Astrocyte of the spinal cord (primary cell): Measurements from ENCODE around the gene MOCS1.

Source experiments
- DNase-seq: peaks from one replicate; pipeline ENCODE4 v3.0.0; 2011; ENCODE audit warnings: low read depth, low spot score
- H3K4me3 ChIP-seq: 2 replicates; pipeline ENCODE4 v1.5.1; 2011; ENCODE audit warnings: low read depth, mild to moderate bottlenecking, low read length, moderate library complexity
- CTCF ChIP-seq: IDR thresholded peaks from 2 replicates; pipeline ENCODE4 v1.5.1; 2012; ENCODE audit warnings: low read depth, mild to moderate bottlenecking, low read length, inconsistent platforms
- in situ Hi-C: cut with HindIII; loops from 2 replicates; pipeline ENCODE4 v1.10.0; 2017; ENCODE audit warnings: low sequenced_read_pairs

The MOCS1 gene

DNA sequence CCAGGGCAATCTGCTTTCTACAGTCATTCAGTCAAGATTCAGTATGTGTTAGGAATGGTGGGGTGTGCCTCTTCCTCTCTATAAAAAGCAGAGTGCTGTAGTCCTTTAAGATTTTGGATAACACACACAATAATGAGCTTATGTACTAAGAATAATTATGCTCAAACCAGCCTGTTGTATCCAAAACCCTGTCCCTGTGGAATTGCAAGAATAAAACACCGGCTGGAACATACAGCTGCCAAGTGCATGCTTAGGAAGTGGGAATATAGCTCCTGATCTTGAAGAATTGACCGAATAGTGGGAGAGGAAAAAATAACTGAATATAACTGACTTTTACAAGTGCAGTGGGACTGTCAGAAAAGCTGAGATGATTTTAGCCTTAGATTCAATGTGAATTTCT lies 979 bp upstream of the MOCS1 start:
- in situ Hi-C loops: no loop called here
- H3K4me3 ChIP-seq: no peak overlapping the region
- TF ChIP-seq CTCF: no peak
- no peak for DNase-seq

DNA sequence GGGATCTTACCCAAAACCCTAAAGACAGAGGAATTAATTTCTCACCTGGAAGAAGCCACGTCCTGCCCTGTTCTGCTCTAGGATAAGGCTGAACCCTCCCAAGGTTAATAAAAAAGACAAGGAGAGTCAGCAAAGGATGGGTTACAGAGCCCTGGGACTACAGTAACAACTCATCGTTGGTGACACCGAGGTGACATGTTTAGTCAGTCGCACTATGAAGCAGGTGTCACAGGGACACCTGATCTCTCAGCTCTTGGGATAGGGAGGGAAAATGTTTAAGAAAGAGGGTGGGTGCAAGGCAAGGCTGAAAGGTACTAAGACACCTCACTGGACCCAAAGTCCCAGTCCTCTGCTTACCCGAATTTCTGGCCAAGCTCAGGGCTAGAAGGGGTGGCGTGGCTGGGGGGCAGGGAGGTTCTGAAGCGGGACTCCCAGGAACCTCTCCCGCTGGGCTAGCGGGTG lies 562 bp downstream of the MOCS1 start:
- no peak for TF ChIP-seq CTCF
- DNase-seq: no peak
- in situ Hi-C loops: no loop called here
- peak overlapping the region; percentile 67 for H3K4me3 ChIP-seq

DNA sequence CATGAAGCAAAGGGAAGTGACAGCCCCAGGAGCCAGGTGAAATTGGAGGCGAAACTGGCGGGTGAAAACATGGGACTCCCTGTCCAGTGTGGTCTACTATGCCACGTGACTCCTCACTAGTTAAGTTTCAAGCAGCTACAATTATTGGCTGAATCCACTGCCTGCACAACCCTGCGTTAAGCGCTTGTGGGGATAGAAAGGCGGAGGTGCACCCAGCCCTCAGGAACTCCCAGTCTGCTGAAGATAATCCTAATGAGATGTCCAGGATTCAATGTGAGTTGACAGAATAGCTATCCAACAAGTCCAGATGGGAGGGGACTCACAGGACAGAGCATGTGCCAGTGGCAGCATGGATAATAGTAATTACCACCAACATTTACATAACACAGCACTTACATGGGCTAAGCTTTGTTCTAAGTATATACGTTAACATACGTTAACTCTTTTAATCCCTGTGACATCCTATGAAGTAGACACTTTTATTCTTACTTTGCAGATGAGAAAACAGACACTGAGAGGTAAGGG lies 1.8 kb downstream of the MOCS1 start:
- in situ Hi-C loops: no loop called here
- H3K4me3 ChIP-seq: no peak overlapping the region
- TF ChIP-seq CTCF: no peak
- DNase-seq: no peak

DNA sequence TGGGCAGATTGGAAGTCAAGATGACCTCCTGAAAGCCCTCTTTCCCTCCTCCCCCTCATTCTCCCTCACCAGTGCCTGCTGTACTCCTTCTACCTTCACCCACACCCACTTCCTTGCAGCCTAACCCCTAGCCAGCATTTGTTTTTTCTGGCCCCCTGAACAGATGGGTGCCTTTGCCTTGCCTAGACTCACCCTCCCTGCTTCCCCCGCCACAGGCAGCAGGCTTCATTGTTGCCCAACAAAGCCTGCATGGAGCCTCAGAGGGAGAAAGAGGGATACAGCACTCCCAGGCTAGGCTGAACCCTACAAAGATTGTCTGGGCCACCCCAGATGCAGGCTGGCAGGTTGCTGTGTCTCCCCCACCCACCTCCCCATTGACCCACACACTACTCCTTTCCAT lies 2.7 kb downstream of the MOCS1 start:
- in situ Hi-C loops: no loop called here

DNA sequence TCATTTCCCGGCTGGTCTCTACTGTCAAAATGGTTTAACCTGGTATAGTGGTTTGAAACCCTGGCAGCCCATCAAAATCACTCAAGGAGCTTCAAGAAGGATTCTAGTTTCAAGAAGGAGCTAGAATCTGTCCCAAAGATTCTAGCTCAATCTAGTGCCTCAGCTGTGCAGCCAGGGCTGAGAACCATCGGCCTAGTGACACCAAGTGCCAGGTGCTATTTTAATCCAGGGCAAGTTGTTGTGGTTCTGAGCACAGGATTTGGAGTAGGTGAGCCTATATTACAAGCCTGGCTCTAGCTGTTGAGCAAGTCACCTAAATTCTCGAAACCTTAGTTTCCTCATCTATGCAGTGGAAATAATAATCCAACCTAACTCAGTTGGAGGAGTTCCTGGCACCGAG lies 3.7 kb downstream of the MOCS1 start:
- H3K4me3 ChIP-seq: no peak overlapping the region
- TF ChIP-seq CTCF: no peak
- no peak for DNase-seq
- in situ Hi-C loops: no loop called here

More for the DNA sequence above, 2.7 kb downstream of the MOCS1 start:
- TF ChIP-seq CTCF: no peak
- DNase-seq: no peak
- H3K4me3 ChIP-seq: no peak overlapping the region

DNA sequence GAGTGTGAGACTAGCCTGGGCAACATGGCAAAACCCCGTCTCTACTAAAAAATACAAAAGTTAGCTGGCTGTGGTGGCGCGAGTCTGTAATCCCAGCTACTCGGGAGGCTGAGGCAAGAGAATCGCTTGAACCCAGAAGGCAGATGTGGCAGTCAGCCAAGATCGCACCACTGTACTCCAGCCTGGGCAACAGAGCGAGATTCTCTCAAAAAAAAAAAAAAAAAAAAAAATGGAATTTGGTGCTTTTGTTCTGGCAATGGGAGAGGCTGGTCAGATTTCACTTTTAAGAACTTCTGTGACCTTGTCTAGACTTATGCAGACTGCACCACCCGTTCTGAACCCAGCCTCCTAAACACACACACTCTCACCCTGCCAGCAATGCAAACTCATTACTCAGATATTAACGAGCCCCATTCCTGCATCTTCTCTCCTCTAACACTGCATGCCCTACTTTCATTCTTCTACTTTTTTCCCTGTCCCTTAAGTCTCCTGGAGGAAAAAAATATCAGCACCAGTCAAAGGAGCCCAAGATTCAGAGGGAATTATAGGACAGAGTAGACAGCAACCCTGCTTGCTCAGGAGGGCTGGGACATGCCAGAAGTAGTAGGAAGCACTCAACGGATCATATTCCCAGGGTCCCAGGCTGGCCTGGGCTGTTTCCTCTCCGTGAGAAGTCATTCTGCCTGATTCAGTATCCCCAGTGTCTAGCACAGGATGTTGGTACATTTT lies 4.4 kb downstream of the MOCS1 start:
- in situ Hi-C loops: no loop called here
- TF ChIP-seq CTCF: no peak
- DNase-seq: no peak
- H3K4me3 ChIP-seq: no peak overlapping the region
